ENCODE results near the gene ACVR1.

ACVR1 gene

DNA sequence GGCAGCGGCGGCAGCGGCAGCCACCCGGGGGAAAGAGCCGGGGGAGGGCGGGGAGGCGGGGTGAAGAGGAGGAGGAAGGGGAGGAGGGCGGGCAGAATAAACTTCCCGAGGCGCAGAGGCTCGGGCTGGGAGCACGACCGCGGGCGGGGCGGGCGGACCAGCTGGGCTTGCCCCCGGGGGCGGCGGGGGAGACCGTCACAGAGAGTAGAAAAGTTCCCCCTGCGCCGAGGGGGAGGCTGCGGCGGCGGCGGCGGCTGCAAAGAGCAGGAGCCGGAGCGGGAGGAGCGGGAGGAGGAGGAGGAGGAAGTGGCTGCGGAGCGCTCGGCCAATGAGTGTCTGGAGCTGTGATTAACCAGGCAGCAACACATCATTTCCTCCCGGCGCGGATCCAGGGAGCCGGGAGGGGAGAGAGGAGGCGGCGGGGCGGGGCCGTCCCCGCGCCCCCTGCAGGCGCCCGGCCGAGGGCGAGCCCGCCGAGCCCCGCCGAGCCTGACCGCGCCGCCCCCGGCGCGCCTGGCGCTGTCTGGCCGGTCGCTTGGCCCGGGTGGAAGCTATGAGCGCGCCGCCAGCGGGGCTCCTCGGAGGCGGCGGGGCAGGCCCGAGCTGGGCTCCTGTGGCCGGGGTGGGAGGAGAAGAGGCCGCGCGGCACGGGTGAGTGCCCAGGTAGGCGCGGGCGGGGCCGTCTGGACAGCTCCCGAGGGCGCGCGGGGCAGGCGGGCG is at the start of gene ACVR1:
Gene ACVR1 (minus strand): TSS at position 265 of the 720 bp plus-strand sequence. CDS start 76,837 bp downstream, outside the sequence.
- in situ Hi-C loops (cut with MboI; ENCODE audit: low sequenced_read_pairs): no loop called here

DNA sequence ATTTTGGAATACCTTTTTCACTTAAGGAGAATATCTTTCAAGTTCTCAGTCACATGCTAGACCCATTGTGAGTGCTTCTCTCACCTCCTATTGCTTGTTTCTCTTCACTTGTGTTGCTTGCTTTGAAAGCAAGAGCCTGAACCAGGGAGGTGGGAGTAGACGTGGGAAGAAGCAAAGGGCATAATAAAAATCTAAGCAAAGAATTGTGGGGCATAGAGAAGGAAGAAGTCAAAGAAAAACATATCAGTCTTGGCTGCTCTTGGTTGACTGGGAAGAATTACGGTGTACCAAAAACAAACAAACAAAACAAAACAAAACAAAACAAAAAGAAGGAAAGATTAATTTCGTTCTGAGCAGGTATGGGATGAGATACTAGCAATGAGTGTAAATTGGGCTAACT is 48.9 kb upstream of the ACVR1 start:
- in situ Hi-C loops (cut with MboI; ENCODE audit: low sequenced_read_pairs): no loop called here

DNA sequence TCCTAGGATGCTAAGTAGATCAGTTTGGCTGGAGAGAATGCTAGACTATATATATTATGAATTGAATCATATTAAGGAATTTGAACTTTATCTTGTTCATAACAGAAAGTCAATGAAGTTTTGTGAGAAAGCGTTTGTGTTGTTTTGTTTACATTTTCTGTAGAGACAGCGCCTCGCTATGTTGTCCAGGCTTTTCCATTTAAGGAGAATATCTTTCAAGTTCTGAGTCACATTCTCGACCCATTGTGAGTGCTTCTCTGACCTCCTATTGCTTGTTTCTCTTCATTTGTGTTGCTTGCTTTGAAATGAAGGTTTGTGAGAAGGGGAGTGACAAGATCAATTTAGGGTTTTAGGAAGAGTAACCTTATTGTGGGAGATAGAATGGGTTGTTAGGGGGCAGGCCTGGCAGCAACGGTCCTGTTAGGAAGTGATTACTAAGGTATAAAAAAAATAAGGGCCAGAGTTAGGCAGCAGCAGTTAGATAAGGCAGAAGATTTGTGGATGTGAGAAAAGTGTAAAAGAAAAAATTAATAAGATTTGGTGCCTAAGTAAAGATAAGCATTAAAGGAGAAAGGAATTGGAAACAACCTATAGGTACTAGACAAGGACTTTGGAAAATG is 47.6 kb upstream of the ACVR1 start:
- in situ Hi-C loops (cut with MboI; ENCODE audit: low sequenced_read_pairs): no loop called here

DNA sequence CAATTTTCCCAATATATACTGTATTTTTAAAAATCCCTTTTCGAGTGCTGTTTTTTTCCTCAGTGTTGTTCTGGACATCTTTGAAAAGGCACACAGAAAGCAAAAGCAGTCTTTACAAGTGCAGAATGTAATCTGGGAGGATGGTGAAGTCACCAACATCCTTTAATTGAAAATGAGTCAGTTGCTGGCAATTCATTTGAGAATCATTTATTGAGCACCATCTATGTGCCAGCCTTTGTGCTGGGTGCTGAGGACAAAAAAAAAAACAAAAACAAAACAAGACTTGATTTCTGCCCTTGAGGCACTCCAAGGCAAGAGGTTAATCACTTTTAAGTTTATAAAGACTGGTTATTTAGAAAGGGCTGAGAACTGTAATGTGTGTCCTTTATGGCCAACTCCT is 46.7 kb upstream of the ACVR1 start:
- in situ Hi-C loops (cut with MboI; ENCODE audit: low sequenced_read_pairs): no loop called here

DNA sequence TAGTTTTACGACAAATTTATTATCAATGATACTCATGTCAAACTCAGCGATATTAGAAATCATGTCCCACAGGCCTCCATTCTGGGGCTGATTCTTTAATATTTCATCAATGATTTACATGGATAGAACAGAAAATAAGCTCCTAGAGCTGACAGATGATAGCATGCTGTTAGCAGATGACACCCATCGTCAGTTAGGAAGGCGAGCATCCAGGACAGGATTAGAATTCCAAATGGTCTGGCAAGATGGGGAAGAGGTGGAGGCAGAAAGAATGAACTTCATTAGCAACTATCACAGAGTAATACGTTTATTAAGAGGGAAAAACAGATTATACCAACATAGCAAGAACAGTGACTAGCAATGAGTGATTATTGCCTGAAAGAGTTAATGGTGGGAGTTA is 46.2 kb upstream of the ACVR1 start:
- in situ Hi-C loops (cut with MboI; ENCODE audit: low sequenced_read_pairs): no loop called here

DNA sequence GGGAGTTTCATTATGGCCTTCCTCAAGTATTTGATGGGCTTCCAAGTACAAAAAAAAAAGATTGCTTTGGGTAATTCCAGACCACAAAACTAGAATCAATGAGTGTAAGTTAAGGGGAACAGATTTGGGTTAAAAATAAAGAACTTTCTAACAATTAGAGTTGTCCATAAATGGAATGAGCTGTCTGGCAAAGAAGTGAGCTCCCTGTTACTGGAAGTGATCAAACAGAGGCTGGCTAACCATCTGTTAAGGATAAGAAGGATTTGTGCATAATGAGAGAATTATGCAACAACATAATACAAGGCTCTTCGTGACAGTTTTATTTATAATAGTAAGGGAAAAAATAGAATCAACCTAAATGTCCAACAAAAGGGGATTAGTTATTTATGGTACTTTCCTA is 44.6 kb upstream of the ACVR1 start:
- in situ Hi-C loops (cut with MboI; ENCODE audit: low sequenced_read_pairs): no loop called here

DNA sequence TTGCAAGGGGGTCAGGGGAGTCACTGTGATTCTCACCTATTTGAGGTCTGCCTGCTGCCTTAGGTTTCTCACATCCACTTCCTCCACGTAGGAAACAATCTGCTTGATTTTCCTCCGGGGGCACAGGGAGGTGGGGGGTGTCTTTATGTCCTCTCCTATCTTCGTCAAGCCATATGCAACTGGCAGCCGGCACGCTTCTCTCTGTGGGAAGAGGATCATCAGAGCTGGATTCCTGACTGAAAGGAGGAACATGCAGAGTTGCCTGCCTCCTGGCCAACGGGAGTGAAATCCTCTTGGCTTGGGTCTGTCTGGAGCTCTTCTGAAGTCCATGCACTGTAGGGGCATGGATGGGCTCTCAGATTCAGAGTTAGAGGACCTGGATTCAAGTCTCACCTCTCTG is 43.1 kb upstream of the ACVR1 start:
- in situ Hi-C loops (cut with MboI; ENCODE audit: low sequenced_read_pairs): no loop called here

DNA sequence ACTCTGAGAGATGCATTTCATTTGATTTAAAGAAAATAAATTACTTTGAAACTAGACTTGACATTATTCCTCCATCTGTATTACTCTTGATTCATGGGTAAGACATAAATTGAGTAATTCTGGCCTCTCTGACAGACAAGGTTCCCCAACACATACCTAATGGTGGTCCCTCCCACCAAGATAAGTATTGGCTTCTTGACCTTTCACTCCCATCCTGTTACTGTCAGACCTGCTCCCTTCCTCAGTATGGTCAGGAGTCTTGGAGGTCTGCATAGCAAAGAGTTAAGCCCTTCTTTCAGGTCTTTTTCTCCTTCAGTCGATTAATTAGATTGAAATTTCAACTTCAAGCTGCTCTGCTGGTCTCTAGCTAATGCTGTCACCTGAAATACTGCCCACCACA is 42.2 kb upstream of the ACVR1 start:
- in situ Hi-C loops (cut with MboI; ENCODE audit: low sequenced_read_pairs): no loop called here

DNA sequence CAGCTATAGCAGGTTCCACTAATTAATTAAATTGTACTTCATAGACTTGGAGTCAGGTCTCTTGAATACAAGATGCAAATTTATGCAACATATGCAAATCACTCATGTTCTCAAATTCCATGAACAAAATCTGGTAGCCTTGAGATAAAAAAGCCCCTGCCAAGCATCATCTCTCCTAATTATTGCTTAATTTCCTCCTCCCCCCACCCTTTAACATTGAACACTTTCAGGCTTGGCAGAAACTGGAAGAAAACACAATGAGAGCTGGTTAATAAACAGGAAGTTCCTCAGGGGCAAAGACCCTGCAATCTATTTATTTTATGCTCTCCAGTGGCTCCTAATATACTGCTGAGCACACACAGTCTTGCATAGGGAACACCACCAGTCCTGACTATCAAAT is 35.6 kb upstream of the ACVR1 start:
- in situ Hi-C loops (cut with MboI; ENCODE audit: low sequenced_read_pairs): no loop called here

DNA sequence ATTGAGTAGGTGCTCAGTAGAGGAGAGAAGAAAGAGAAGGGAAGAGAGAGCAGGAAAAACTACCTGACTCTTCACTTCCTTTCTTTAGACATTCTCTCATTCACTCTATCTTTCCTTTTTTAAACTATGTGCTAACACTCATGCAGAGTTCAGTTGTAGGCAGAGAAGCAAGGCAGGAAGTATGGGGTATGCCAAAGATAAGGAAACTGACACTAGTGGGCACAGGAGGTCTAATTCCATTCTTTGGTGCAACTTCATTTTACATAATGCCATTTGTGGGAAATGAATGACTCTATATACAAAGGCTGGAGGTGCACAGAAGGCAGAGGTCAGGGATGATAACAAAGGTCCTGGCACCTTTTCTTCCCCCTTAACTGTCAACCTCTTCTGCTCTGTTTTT is 35.1 kb upstream of the ACVR1 start:
- in situ Hi-C loops (cut with MboI; ENCODE audit: low sequenced_read_pairs): no loop called here

DNA sequence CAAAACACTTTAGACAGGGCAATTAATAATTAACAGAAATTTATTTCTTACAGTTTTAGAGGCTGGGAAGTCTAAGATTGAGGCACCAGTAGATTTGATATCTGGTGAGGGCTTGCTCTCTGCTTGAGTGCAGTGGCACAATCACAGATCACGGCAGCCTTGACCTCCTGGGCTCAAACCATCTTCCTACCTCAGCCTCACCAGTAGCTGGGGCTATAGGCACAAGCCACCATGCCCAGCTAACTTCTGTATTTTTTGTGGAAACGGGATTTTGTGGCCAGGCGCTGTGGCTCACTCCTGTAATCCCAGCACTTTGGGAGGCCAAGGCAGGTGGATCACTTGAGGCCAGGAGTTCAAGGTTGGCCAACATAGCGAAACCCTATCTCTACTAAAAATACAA is 29.0 kb upstream of the ACVR1 start:
- in situ Hi-C loops (cut with MboI; ENCODE audit: low sequenced_read_pairs): no loop called here

DNA sequence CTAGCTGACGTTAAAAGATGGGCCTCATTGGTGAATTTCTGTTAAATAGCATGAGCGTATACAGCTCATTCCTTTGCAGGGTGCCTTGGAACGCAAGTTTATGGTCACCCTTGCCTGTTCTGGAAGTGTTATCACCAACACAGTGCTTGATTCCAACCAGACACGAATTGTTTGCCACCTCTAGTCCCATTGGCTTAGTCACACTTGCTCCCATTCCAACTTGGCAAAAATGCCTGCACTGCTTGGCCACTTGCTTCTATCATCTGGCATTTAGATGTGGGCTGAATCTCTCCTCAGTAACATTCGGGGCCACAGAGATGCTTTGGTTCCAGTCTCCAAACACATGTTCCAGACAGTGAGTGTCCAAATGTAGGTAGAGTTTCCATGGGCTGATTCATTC is 27.5 kb upstream of the ACVR1 start:
- in situ Hi-C loops (cut with MboI; ENCODE audit: low sequenced_read_pairs): no loop called here

DNA sequence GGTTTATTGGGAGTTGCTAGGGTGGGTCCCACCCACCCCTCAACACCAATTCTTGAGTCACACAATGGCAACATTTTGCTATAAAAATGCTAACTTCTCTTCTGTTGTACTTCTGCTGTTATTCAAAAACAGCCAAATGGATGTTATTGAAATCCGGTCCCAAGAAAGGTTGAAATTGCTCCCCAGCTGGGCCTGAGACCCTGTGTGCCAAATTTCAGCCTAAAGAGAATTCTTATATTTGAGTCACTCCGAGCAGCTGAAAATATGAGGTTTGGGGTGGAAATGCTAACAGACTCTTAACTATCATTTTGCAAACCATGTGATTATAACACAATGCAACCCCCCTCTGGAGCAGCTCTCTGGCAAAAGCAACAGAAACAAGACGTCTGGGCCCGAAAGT is 27.0 kb upstream of the ACVR1 start:
- in situ Hi-C loops (cut with MboI; ENCODE audit: low sequenced_read_pairs): no loop called here

DNA sequence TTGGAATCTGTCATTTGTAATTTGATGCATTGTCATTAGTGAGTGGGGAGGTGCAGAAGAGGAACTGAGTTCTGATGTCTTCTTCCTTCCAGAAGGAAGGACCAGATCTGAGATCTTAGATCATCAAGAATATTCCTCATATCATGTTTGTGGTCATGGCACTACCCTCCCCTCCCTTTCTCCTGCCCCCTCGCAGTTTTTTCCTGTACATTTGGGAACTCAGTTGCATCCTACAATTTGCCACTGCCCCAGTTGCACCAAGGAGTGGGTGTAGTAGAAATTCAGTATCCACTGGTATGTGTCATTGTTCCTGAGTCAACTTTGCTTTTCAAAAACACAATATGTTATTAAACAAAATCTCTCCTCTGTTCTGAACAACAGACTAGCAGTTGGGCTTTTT is 26.6 kb upstream of the ACVR1 start:
- in situ Hi-C loops (cut with MboI; ENCODE audit: low sequenced_read_pairs): no loop called here

DNA sequence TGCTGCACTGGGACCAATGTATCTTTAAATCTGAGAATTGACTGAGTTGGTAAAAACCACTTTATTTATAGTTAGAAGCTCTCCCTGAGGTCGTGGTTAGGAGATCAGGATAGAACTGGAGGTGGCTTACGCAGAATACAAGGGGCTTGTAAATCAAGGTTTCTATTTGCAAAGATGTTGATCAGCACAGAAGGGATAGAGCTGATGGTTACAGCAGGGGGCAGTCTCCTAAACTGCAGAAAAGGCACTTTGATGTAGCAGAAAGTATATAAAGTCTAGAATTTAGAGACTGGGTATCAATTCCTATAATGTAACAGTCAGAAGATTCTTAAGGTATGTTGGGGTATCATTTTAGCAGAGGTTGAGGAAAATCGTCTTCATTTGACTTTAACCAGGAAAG is 25.2 kb upstream of the ACVR1 start:
- in situ Hi-C loops (cut with MboI; ENCODE audit: low sequenced_read_pairs): no loop called here

DNA sequence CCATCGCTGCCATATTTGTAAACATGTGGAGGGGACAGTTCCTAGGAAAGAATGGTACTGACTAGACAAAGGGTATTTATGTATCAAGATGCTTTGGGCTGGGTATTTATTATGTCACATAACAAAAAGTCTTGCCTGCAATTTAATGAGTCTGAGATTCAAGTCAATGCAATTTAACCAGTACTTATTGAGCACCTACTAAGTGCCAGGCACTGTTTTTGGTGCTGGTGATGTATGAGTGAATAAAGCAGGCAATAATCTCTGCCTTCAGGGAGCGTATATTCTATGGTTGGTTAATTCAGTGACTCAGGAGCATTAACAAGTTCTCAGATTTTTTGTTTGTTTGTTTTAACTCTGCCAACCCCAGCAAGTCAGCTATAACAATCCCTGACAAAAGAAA is 24.6 kb upstream of the ACVR1 start:
- in situ Hi-C loops (cut with MboI; ENCODE audit: low sequenced_read_pairs): no loop called here

DNA sequence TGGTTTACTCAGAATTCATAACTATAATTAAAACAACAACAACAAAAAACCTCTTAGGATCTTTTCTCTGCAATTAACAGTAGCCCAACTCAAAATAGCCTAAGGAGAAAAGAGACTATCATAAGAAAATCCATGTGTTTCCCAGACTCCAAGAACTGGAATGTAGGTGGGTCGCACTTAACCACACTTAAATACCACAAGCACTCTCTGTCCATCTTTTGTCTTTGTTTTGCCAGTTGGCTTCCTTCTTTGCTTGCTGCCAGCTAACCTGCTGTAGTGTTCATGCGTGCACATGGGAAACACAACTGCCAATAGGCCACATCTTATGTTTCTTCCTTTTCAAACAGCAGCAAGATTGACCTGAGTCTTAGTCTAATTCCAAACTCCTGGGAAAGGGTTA is 24.1 kb upstream of the ACVR1 start:
- in situ Hi-C loops (cut with MboI; ENCODE audit: low sequenced_read_pairs): no loop called here

DNA sequence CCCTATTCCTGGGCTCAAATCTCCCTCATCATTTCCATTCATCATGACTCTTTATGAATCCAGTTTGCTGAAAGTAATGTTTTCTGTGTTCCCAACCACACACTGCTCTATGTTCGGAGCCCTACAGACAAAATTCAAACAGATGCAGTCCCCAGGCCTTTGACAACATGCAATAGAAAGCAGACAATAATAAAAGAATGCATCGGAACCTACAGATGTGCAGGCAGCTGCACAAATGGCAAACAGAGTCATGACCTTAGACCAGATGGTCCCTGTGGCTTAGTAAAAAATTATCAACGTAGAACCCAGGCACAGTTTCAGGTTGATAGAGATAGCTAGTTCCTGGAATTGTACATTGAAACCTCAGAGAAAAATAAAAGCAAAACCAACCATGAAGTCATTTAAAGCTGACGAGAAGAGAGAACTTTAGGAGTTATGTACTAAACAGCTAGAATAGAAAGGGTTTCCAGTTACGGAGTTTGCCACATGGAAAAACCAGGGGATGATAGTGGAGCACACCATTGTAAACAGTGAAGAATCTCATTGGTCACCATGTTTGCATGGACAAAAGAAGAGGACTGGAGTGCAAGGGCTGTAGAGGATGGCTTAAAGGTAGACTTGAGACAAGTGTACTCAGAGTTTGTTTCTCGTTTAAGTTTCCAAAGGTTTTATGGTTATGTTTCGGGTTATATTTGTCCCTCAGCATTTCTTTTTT is 23.2 kb upstream of the ACVR1 start:
- in situ Hi-C loops (cut with MboI; ENCODE audit: low sequenced_read_pairs): no loop called here

DNA sequence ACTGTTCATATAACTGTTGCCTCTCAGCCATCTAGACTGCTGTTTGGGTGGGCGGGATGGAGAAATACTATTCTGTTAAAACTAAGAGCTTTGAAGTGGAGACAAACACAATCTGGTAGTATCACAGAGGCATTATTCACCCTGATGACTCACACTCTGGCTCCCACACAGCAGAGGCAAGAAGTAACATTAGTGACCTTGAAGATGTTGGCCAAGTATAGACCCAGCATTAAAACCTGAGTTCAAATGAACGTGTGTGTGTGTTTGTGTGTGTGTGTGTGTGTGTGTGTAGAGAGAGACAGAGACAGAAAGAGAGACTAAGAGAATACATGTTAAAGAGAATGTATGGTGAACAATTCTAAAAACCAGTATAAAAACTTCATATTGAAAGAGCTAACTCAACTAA is 22.5 kb upstream of the ACVR1 start:
- in situ Hi-C loops (cut with MboI; ENCODE audit: low sequenced_read_pairs): no loop called here

DNA sequence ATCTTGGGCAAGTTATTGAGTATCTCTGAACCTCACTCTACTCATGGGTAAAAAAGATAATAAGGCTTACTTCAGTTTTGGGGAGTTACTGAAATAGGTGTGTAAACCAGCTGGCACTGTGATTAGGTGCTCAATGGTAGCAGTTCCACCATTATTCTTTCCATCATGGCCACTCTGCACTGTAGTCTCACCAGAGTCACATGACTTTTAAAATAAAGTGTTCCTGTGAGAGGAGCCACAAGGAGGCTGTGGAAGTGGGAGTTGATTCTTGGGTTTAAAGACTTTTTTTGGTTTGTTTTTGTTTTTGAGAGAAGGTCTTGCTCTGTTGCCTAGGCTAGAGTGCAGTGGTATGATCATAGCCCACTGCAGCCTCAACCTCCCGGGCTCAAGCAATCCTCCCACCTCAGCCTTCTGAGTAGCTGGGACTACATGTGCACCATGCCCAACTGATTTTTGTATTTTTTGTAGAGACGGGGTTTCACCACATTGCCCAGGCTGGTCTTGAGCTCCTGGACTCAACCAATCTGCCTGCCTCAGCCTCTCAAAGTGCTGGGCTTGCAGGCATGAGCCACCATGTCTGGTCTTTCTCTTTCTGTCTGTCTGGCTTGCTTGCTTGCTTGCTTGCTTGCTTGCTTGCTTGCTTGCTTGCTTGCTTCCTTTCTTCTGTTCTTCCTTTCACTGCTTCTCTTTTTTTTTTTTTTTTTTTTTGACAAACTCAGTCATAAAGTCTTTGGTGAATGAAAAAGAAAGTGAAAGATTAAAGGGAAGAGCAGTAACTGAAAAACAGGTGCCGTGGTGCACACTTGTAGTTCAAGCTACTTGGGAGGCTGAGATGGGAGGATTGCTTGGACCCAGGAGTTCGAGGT is 21.2 kb upstream of the ACVR1 start:
- in situ Hi-C loops (cut with MboI; ENCODE audit: low sequenced_read_pairs): no loop called here

DNA sequence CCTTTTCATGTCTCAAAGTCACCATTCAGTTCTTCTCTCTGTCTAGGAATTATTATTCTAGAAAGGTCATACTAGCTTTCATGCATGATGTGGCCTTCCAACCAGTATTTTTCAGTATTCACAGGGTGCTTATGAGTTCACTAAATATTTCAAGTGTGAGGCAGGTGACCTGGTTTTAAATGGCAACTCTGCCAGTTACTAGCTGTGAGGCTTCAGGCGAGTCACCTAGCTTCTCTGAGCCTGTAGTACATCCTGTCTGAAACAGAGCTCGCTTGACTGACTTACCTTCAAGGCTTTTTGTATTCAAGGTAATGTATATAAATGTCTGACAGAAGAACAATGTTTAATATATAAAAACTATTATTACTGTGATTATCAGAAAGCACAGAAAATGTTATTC is 19.4 kb upstream of the ACVR1 start:
- in situ Hi-C loops (cut with MboI; ENCODE audit: low sequenced_read_pairs): no loop called here
